ENCODE data around the gene SMAD7. TPM values are rescaled to one million over a fixed set of nuclear protein-coding genes. Genes with fewer than 3 reads are reported as not detected.

The SMAD7 gene
- total RNA-seq, 1 donor from 2014 or later: 61.2 TPM

DNA sequence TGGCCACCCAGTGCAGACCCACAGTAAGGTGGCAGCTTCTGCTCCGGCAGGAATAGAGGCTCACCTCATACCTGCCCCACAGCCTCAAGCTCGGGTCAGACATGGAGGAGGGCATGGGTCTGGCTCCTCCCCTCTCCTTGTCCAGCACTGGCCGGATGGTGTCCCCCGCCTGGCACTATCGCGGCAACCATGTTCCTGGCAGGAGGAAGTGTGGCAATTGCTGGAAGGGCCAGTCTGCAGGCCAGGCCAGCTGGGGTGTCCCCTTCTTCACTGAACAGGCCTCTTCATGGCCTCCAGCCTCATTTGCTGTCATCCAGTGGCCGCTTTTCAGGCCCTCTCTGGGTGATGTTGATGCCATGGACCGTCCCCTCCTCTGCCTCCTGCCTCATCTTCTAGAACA is 41.4 kb upstream of the SMAD7 start:
- DNase-seq (ENCODE audit: low spot score): peak; percentile 75
- TF ChIP-seq, protein P1, sequence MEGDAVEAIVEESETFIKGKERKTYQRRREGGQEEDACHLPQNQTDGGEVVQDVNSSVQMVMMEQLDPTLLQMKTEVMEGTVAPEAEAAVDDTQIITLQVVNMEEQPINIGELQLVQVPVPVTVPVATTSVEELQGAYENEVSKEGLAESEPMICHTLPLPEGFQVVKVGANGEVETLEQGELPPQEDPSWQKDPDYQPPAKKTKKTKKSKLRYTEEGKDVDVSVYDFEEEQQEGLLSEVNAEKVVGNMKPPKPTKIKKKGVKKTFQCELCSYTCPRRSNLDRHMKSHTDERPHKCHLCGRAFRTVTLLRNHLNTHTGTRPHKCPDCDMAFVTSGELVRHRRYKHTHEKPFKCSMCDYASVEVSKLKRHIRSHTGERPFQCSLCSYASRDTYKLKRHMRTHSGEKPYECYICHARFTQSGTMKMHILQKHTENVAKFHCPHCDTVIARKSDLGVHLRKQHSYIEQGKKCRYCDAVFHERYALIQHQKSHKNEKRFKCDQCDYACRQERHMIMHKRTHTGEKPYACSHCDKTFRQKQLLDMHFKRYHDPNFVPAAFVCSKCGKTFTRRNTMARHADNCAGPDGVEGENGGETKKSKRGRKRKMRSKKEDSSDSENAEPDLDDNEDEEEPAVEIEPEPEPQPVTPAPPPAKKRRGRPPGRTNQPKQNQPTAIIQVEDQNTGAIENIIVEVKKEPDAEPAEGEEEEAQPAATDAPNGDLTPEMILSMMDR (IDR thresholded peaks at IDR 0.05): no peak
- Mint-ChIP-seq H3K27me3 (ENCODE audit: low read depth) (no peaks in the 10 kb centered on the region), H3K36me3 (ENCODE audit: low read depth) (no peaks in the 10 kb centered on the region), H3K4me1 (ENCODE audit: low read depth) (peaks cover 95% of the 10 kb centered on the region), H3K9me3 (ENCODE audit: low read depth) (no peaks in the 10 kb centered on the region), H3K27ac (ENCODE audit: unreplicated experiment) (peak overlapping the region; percentile 99), H3K4me3 (ENCODE audit: unreplicated experiment) (no peak overlapping the region)

DNA sequence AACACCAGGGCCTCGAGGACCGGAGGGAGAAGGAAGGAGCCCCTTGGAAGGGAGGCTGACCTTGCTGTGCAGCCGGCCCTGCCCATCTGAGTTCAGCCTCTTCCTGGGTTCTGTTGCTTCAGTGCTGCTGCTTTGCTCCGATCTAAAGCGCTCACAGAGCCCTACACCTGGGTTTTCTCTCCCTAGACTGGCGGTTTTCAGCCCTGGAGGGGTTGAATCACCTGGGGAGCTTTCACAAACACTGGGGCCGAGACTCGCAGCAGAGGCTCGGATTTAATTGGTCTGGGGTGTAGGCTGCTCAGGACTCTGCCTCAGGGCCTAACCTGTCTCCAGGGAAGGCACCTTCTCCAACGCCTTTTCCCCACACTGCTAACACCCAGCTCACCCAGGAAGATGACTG is 40.9 kb upstream of the SMAD7 start:
- H3K36me3 Mint-ChIP-seq (ENCODE audit: low read depth): no peaks in the 10 kb centered on the region
- H3K27me3 Mint-ChIP-seq (ENCODE audit: low read depth): no peaks in the 10 kb centered on the region

DNA sequence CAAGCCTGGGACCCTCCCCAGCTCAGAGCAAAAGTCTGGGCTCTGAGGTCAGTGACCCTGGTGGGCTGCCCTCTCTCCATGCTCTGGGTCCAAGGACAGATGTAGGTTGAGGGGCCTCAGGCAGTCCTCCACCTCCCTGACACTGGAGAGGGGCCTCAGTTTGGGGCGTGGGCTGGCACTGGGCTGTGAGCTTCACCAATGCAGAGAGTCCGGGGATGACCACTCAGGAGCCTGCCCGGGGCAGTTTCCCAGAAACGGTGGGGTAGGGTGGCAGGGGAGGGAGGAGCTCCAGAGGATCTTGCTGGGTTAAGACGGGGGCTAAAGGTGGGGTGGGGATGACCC is 40.5 kb upstream of the SMAD7 start:
- H3K4me3 Mint-ChIP-seq (ENCODE audit: unreplicated experiment): no peak overlapping the region
- H3K4me1 Mint-ChIP-seq (ENCODE audit: low read depth): peaks cover 92% of the 10 kb centered on the region
- no peaks in the 10 kb centered on the region for H3K9me3 Mint-ChIP-seq (ENCODE audit: low read depth)
- H3K27me3 Mint-ChIP-seq (ENCODE audit: low read depth): no peaks in the 10 kb centered on the region
- H3K27ac Mint-ChIP-seq (ENCODE audit: unreplicated experiment): peak overlapping the region; percentile 57
- peak; percentile 66 for DNase-seq (ENCODE audit: low spot score)
- H3K36me3 Mint-ChIP-seq (ENCODE audit: low read depth): no peaks in the 10 kb centered on the region
- TF ChIP-seq, protein P1 (IDR thresholded peaks at IDR 0.05): no peak

More for the DNA sequence above, 40.9 kb upstream of the SMAD7 start:
- DNase-seq (ENCODE audit: low spot score): no peak
- H3K27ac Mint-ChIP-seq (ENCODE audit: unreplicated experiment): peak overlapping the region; percentile 57
- H3K4me3 Mint-ChIP-seq (ENCODE audit: unreplicated experiment): no peak overlapping the region
- H3K4me1 Mint-ChIP-seq (ENCODE audit: low read depth): peaks cover 95% of the 10 kb centered on the region
- no peaks in the 10 kb centered on the region for H3K9me3 Mint-ChIP-seq (ENCODE audit: low read depth)
- TF ChIP-seq, protein P1 (IDR thresholded peaks at IDR 0.05): no peak

DNA sequence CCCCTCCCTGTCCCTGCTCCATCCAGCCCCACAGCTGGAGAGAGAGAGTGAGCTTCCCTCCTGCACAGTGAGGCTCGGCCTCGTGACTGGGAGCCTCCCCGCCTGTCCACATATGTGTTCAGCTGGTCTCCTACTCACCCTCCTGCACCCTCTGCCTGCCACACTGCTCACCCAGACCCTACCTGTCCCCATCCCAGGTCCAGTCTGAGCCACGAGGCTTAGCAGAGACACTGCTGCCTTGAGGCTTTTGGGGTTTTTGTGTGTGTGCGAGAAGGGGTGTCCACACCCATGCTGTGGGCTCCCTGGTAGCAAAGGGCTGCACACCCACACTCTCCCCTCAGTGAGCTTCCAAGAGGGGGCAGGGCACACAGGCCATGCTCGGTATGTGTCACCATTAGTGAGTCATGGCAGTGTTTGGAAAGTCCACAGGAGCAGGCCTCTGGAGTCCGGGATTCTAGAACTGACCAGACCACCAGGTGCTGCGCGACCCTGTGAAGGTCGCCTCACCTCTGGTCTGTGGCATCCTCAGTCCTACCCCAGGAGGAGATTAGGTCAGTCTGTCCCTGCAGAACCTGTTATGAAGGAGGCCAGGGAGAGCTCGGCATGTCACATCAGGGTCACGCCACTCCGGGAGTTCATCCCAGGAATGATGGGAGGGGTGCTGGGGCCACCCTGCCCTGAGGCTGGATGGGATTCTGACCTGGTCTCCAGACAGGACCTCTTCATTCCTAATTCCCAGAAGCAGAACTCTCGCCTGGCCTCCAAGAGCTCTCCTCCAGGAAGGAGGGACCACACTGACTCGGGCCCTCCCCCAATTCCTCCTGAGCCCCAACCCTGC is 39.9 kb upstream of the SMAD7 start:
- DNase-seq (ENCODE audit: low spot score): peak; percentile 85
- Mint-ChIP-seq H3K36me3 (ENCODE audit: low read depth) (no peaks in the 10 kb centered on the region), H3K9me3 (ENCODE audit: low read depth) (no peaks in the 10 kb centered on the region), H3K4me1 (ENCODE audit: low read depth) (peaks cover 87% of the 10 kb centered on the region), H3K27me3 (ENCODE audit: low read depth) (no peaks in the 10 kb centered on the region), H3K4me3 (ENCODE audit: unreplicated experiment) (no peak overlapping the region), H3K27ac (ENCODE audit: unreplicated experiment) (peak overlapping the region; percentile 90)
- TF ChIP-seq, protein P1 (IDR thresholded peaks at IDR 0.05): peak; percentile 11

DNA sequence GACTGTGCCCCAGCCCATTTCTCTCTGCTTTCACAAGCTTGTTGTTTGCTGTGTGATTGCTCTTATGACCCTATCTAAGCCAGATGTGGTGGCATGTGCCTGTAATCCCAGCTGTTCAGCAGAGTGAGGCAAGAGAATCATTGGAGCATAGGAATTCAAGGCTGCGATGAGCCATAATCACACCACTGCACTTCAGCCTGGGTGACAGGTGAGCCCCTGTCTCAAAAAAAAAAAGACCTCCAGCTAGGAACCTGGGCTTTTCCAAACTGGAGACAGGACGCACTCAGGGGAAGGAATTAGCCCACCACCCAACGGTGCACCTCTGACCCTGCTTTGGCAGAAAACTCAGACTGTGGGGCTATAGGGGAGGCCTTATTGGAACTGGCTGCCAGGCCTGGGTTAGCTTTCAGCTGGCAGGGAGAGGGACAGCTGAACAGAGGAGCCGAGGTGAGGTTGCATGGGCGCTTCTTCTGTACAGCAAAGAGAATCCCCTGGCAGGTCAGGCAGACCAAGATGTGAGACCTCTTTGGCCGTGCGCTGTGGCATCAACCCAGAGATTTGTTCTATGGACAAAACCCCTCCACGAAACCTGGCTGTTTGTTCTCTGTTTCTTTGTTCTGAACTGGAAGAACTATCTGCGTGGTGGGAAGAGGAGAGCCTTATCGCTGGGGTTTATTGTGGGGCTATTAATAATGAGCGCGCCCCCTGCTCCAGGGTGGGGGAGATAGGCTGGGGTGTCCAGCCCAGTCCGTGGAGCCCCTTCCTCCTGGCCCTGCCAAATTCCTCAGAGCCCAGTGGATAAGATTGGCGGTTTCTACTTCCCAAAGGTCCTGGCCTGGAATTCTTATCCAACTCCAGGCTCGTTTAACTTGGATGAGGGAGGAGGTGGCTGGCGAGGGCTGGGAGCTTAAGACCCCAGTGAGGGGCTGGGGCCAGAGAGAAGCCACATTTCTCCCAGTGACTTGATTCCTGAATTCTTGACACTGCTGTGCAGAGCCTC is 38.8 kb upstream of the SMAD7 start:
- Mint-ChIP-seq H3K27ac (ENCODE audit: unreplicated experiment) (peak overlapping the region; percentile 90), H3K4me3 (ENCODE audit: unreplicated experiment) (no peak overlapping the region), H3K4me1 (ENCODE audit: low read depth) (peaks cover 84% of the 10 kb centered on the region), H3K36me3 (ENCODE audit: low read depth) (no peaks in the 10 kb centered on the region), H3K9me3 (ENCODE audit: low read depth) (no peaks in the 10 kb centered on the region), H3K27me3 (ENCODE audit: low read depth) (no peaks in the 10 kb centered on the region)
- DNase-seq (ENCODE audit: low spot score): peak; percentile 54
- TF ChIP-seq, protein P1 (IDR thresholded peaks at IDR 0.05): no peak

Data from chondrocyte (in vitro differentiated cells).